Measurements from ENCODE around the gene FAM241B. TPM values are rescaled to one million over a fixed set of nuclear protein-coding genes. Genes with fewer than 3 reads are reported as not detected.

The FAM241B gene
- total RNA-seq, 1 experiment from 2014 or later, result 18.0 TPM

- ATAC-seq, result no peak
Observed at GRCh38 chr10:69646185-69647060, 16.4 kb downstream of the FAM241B start.

More at GRCh38 chr10:69646185-69647060, 16.4 kb downstream of the FAM241B start:
- Histone ChIP-seq H3K79me2 (ENCODE audit: insufficient read depth, low read length) (no peaks in the 10 kb centered on the region), H3K9ac (ENCODE audit: low read length) (no peak overlapping the region), H3K9me2 (ENCODE audit: insufficient read depth) (no peaks in the 10 kb centered on the region), H3K4me2 (ENCODE audit: low read length) (no peak overlapping the region), H3K27ac (ENCODE audit: low read depth, low read length) (no peak overlapping the region), H3K4me1 (ENCODE audit: control insufficient read depth in 1 of 2, insufficient read depth in 2 of 2, low read length in 2 of 2) (peaks cover 1 to 6% of the 10 kb centered on the region in 2 experiments), H3K4me3 (replicated peaks in 1 of 2; ENCODE audit: low read depth in 1 of 2, low read length in 2 of 2) (no peak overlapping the region), H3K27me3 (ENCODE audit: insufficient read depth, low read length) (no peaks in the 10 kb centered on the region), H3K36me3 (ENCODE audit: control insufficient read depth in 1 of 2, insufficient read depth in 2 of 2, low read length in 2 of 2) (no peaks in the 10 kb centered on the region), H3K9me3 (ENCODE audit: control insufficient read depth in 1 of 2, insufficient read depth in 1 of 2, low read depth in 1 of 2, low read length in 2 of 2) (no peaks in the 10 kb centered on the region), H2AFZ (ENCODE audit: low read depth, low read length, poor library complexity, severe bottlenecking) (no peak overlapping the region), H4K20me1 (ENCODE audit: insufficient read depth) (no peaks in the 10 kb centered on the region)
- ChIA-PET POLR2A (no interaction called here), RAD21 (ENCODE audit: low non-redundant PET in 1 of 2, low total read pairs in 2 of 2, uncharacterized antibody in 2 of 2, unreplicated experiment in 2 of 2) (interaction anchor here in 1 of 2 experiments (1.3 kb wide), 1 partner anchor 131 kb away, joined by 3 read pairs; no protein-coding TSS in a partner anchor), CTCF (interaction anchor here (1.2 to 9.3 kb wide), 4 partner anchors 9 to 312 kb away, joined by 3 to 102 read pairs (median 5); no protein-coding TSS in a partner anchor)
- DNase-seq (ENCODE audit: low read depth, low spot score), result no peak
- BruUV-seq (replicated peaks), result no TSS peak
- TF ChIP-seq YY1 (IDR thresholded peaks at IDR 0.05; ENCODE audit: extremely low read depth, insufficient replicate concordance, low read depth, low read length), result no peak
- no peak for TF ChIP-seq POLR2A (IDR thresholded peaks at IDR 0.05; ENCODE audit: borderline replicate concordance, extremely low read depth, insufficient read depth, insufficient read length)
- TF ChIP-seq FOSL1 (IDR thresholded peaks at IDR 0.05; ENCODE audit: low read depth), result no peak
- TF ChIP-seq CTCF (IDR thresholded peaks at IDR 0.05 in 2 of 3, conservative IDR thresholded peaks at IDR 0.05 in 1 of 3; ENCODE audit: borderline replicate concordance in 1 of 3, insufficient read depth in 1 of 3, low read depth in 2 of 3, low read length in 2 of 3), result no peak
- TF ChIP-seq TCF7L2 (IDR thresholded peaks at IDR 0.05; ENCODE audit: borderline replicate concordance, extremely low read depth, insufficient read depth, insufficient read length), result no peak
- TF ChIP-seq ZFX (IDR thresholded peaks at IDR 0.05), result no peak
- TF ChIP-seq CEBPB (IDR thresholded peaks at IDR 0.05; ENCODE audit: low read depth), result no peak
- TF ChIP-seq ZNF274 (IDR thresholded peaks at IDR 0.05; ENCODE audit: low read depth, low read length), result no peak
- no peak for TF ChIP-seq ELF1 (IDR thresholded peaks at IDR 0.05; ENCODE audit: borderline replicate concordance, low read depth)
- no peak for TF ChIP-seq SP1 (IDR thresholded peaks at IDR 0.05; ENCODE audit: low read depth)
- intact Hi-C loops (cut with micrococcal nuclease), result no loop called here

Measured in HCT116 (cell line).